Measurements from ENCODE around the gene ATP1A3.

ATP1A3 gene

DNA sequence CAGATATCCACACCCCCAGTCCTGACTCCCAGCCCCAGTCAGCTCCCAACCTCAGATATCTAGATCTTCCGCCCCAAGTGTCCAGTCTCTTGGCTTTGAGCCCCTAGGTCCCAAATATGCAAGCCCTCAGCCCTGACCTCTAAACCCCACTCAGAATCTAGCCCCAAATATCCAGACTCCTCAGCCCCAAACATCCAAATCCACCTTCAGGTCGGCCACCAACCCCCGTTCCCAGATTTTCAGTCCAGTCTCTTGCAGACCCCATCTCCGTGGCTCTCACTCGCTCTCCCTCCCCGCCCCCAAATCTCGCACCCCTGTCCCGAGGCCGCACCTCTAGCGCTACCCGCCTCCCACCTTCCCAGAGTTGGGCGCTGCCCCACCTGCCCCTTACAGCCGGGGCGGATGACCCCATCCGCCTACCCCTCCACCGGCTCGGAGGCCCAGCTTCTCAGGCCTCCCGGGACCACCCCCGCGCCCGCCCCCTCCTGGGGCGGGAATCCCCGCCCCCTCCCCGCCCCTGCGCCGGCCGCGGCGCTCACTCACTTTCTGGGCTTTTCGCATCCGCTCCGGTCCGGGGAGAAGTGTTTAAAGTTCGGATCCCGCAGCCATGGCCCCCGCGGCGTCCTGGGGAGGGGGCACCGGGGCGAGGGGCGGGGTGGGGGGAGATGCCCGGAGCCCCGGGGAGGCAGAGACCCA, 66.4 kb downstream of the ATP1A3 start:
- no peak for DNase-seq

DNA sequence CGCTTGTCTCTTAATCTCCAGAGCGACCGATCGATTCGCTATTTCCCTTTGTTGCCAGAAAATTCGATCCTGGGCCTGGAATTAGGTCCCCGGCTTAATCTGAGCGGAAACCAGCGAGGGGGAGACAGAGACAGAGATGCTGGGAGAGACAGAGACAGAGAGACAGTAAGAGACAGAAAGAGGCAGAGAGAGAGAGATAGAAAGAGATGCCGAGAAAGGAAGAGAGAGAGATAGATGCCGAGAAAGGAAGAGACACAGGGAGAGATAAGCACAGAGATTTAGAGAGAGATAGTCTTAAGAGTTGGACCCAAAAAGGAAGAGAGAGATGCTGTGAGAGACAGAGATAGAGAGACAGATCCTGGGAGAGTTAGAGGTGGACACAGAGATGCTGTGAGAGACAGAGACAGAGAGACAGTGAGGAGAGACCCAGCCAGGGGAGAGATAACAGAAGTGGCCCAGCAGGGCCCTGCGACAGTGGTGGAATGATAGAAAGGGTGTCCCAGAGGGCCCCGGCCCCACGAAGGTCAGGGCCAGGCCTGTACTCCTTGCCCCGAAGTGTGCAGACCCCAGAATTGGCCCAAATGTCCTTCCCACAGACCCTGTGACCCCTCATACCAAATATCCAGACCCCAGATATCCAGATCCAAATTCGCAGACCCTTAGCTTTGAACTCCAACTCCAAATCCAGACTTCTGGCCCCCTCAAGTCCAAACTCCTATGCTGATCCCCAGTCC, 67.1 kb downstream of the ATP1A3 start:
- DNase-seq, result no peak

DNA sequence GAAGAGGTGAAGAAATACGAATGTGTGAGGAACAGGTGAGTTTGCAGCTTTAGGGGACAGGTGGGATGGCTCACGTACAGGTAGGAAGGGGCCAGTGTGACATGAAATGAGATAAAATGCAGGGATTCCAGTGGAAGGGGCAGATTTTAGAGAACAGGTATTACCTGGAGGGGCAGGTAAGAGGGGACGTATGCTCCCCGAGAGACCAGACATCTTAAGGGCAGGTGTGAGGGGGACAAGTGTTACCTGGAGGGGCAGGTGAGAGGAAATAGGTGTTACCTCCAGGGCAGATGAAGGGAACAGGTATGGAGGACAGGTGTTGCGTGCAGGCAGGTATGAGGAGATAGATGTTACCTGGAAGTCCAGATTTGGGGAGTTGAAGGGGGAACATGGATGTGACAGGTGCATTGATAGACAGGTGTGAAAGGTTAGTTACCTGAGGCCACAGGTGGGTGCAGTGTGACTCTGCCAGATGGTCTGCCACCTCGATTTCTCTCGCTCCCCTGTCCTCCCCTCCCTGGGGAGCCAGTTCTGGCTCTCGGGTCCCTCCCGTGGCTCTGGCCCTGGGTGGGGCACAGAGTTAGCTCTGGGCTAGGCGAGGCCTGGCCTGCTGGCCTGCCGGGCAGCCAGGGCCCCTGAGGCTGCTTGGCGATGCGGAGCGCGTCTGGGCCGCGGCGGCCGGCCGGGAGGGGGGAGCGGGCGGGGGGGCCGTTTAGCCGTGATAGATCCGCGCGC, 67.8 kb downstream of the ATP1A3 start:
- no peak for DNase-seq

DNA sequence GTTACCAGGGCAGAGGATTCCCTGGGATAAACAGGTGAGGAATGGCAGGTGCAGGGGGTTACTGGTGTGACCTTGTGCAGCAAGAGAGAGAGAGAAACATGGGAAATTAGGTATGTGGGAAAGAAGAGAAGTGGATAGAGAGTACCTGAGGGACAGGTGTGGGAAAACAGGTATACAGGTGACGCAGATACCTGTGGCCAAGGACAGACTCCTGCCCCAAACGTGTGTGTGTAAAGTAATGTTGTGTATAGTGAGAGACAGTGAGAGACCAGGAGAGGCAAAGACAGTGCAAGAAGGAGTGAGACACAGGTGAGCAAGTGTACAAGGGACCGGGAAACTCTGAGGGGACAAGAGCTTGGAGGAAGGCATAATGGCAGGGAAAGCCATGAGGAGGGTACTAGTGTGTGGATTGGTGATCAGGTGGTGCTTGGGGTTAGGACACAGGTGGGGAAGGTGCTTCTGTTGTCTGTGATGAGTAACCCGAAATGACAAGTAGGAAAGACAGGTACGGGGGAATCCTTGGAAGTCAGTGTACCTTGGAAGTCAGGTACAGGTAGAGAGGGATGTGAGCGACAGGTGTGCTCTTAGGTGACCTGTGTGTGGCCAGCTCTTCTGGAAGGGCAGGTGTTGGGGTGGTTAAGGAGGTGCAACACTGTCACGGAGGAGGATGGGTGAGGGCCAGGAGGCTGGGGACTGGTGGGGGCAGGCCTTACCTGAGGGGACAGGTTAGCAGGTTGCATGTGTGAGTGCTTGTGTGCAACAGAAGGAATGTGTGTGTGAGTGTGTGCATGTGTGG, 68.6 kb downstream of the ATP1A3 start:
- DNase-seq, result no peak

DNA sequence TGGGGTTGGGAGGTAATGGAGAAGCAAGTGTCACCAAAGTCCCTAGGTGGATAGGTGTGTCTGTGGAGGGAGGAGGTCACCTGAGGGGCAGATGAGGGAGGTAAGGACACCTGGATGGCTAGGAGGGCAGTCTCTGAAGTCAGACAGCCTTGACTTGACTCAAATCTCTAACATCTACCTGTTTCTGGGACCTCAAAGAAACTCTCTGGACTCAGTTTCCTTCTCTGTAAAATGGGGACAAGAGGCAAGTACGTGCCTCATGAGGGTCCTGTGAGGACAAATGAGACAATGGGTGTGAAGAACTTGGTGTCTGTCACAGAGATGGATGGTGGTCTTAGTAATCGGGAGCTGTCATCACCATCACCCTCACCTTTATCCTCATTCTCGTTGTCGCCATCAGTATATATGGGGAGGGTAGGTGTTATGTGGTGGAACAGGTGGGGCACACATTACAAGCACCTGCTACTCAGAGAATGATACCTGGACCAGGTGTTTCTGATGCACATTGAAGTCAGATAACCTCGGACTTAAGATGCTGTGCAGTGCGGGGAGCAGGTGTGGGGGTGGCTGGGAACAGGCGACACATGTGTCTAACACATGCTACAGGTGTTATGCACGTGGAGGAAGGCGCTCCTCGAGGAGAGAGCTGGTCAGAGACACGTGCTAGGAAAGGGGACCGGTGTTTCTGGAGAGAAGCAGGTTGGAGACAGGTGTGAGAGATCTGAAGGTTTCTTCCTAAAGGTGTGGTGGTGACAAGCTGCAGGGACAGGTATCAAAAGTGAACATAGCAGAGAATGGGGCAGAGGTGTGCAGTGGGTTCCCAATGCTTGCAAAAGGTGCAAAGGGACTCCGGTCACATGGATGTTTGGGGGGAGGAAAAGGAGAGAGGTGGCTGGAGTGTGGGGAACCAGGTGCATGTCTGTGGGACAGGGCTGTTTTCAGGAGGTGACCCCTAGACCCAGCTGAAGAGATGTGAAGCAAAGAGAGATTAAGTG, 69.6 kb downstream of the ATP1A3 start:
- DNase-seq, result no peak

DNA sequence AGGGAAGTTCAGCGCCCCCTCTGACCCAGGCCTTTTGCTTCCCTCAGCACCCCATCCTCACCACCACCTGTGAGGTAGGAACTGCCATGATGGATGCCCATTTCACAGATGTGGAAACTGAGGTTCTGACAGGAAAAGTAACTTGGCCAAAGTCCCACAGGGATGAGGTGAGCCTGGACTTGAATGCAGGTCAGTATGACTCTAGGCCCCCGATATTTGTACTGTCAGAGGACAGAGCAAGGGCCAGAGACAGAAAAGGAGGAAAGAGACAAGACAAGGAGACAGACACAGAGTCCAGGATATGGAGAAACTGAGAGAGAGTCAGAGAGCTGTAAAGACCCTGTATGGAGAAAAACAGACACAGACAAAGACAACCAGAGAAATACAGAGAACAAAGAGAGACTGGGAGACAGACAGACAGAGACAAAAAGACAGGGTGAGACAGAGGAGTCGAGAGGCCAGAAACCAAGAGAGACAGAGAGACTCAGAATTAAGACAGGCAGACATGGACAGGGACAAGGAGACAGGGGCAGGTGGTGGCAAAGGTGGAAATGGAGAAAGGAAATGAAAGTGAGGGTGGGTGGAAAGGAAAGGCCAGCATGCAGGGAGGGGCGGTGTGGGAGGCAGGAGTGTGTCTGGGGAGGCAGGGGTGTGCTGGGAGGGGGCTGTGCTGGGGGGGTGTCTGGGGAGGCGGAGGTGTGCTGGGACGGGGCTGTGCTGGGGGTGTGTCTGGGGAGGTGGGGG, 70.8 kb downstream of the ATP1A3 start:
- DNase-seq, result no peak

DNA sequence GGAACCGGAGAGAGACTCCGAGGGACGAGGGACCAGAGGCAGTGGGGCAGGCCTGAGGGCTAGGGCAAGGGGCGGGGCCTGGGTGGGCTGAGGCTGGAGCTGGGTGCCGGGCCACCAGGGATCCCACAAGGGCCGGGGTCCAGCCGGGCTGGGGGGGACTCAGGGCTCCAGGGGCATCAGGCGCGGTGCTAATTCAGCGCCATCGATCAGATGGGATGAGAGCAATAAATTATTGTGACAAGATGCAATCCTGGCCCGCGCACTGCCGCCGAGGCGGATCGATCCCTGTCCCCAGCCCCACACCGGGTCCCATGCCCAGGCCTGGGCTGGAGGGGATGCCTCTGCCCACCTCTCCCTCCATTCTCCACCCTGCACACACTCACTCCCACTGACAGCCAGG, 71.4 kb downstream of the ATP1A3 start:
- DNase-seq, result no peak

DNA sequence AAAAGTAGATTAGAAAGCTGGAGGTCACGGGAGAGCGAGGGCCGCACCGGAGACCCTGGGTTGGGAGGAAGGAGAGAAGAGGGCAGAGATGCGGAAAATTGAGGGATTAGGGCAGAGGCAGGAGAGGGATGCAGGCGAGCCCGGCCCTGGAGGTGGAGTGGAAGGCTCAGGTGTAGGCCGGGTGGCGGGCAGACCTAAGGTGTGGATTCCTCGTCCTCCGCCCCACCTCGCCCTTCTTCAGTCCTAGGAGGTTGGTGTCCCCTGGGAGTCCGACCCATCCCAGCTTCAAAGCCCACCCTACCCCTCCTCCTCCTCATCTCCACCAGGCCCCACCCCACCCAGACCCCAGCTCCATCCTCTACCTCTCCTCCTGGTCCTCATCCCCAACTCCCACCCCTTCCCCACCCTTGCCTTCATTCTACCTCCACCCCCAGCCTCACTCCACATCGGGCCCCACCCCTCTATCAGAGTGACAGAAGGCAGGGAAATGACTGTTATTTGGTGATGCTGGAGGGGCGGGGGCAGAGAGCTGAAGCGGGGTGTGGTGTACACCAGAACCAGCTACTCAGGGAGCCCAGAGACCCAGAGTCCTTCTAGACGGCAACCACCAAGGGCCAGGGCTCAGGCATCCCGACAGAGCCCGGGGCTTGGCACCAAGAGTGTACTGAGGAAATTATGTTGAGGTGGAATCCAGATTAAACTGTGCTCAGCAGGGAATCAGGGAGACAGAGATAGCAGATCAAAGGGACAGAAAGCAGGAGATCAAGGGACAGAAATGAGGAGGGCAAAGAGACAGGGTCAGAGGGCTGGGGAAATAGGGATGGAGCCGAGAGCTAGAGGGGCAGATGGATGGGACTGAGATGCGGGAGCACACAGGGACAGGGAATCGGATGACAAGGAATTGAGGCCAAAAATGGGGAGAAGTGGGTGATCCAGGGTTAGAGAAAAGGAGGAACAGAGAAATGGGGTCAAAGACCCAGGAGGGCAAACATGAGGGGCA, 72.2 kb downstream of the ATP1A3 start:
- DNase-seq, result no peak

DNA sequence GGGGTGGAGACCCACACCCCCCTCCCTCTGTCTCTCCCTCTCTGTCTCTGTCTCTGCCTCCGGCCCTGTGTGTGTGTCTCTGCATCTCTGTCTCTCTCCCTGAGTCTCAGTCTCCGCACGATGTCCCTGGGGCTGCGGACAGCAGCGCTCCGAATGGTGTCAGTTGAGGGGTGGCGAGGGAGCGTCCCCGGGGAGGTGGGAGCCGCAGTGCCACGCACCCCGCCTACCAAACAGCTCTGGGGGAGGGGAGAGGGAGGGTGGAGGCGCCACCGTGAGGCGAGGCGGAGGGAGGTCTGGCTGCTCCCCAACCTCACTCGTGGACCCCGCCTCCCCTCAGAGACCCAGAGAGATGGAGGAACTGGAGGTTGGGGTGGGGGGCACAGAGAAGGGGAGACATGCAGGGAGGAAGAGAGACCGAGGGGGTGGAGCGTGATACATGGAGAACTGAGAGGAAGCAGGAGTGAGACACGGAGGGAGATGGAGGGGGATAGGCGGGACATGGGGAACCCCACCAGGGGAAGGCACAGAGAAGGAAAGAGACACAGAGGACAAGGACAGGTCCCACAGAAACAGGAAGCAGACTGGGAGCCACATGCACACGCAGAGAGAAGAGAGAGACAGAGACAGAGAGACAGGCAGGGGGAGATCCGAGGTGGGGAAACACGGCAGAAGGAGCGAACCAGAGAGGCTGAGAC, 73.0 kb downstream of the ATP1A3 start:
- DNase-seq, result no peak

DNA sequence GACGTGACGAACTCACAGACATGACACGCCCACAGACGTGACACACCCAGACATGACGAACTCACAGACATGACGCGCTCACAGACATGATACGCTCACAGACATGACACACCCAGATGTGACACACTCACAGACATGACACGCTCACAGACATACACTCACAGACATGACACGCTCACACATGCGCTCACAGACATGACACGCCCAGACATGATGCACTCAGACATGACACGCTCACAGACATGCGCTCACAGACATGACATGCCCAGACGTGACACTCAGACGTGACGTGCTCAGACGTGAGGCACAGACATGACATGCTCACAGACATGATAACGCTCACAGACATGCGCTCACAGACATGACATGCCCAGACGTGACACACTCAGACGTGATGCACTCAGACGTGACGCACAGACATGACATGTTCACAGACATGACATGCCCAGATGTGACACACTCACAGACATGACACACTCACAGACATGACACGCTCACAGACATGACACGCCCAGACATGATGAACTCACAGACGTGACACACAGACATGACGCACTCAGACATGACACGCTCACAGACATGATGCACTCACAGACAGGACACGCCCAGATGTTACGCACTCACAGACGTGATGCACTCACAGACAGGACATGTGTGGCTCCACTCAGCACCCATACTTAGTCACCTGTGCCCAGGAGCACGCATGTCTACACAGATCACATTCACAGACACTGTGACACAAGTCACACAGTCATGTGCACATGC, 73.9 kb downstream of the ATP1A3 start:
- DNase-seq, result no peak

DNA sequence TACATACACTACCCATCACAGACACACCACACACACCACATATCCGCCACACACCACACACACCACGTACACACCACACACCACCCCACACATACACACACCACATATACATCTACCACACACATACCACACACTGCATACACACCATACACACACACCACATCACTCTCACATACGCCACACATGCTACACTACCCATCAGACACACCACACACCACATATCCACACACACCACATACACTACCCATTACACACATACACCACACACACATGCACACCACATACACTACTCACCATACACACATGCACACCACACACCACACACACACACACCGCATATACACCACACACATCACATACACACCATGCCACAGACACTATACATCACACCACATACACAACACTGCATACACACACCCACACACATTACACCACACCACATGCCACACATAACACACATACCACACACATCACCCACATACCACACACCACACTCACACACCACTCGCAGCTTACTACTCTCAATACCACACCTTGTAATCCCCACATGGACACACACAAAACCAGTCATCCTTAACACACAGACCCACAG, 75.3 kb downstream of the ATP1A3 start:
- DNase-seq, result no peak

DNA sequence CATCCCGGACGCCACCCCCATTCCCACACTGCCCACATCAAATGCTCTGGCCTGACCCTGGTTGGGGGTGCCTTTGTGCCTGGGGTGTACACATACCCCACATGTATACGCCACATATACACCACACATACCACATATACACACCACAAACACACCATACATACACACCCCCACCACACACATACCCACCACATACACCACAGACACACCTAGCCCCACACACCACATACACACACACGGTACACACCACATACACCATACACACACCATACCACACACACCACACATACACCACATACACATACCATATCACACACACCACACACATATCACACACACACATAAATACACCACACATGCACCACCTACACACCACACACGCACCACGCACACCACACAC, 75.9 kb downstream of the ATP1A3 start:
- no peak for DNase-seq

DNA sequence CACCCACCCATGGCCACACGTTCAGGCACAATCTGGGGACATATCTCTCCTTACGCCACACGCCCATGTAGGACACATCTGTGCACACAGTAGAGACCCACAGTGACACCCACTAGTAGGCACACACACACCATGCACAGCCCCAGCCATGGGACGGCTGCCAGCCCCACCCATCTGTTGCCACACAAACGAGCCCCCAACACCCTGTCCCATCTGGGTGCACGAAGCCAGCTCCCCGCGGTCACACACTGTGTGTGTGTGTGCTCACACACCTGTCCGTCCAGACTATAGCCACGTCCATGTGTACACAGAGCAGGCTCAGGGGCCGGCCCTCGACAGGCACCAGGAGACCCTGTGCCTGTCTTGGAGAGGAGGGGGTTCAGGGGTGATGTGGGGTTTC, 76.4 kb downstream of the ATP1A3 start:
- no peak for DNase-seq

All from SHP77 treated with DMSO at 0.1 percent for 48 hours (cell line).